Measurements from ENCODE around the gene FAP. TPM values are rescaled to one million over a fixed set of nuclear protein-coding genes. Genes with fewer than 3 reads are reported as not detected.

Gene FAP
- total and polyA plus RNA-seq, 2 of the 8 experiments (the other 6 are each of a cell fraction or from before 2014, with no cell fraction given): not detected

- no peak overlapping the region for H3K4ac ChIP-seq (replicated peaks; ENCODE audit: insufficient read length, low read depth, low read length)
- no peaks in the 10 kb centered on the region for H3K23me2 ChIP-seq (ENCODE audit: low read depth, low read length)
- ChIA-PET CTCF (ENCODE audit: partially characterized antibody) (interaction anchor here (1.1 to 3.3 kb wide), 5 partner anchors 11 to 53 kb away, joined by 3 to 16 read pairs (median 8); no protein-coding TSS in a partner anchor), POLR2A (ENCODE audit: partially characterized antibody) (no interaction called here)
- DNase-seq (ENCODE audit: low read depth in 1 of 2, low spot score in 2 of 2) (no peak), FAIRE-seq (no peak)
- no peak overlapping the region for H2AFZ ChIP-seq (ENCODE audit: low read length)
- no peaks in the 10 kb centered on the region for H4K20me1 ChIP-seq (replicated peaks in 1 of 2; ENCODE audit: control insufficient read depth in 1 of 2, insufficient read depth in 2 of 2, low read length in 2 of 2)
- no peak overlapping the region for H2BK5ac ChIP-seq (ENCODE audit: low read depth, low read length)
- no peak for TF ChIP-seq RAD21 (IDR thresholded peaks at IDR 0.05 in 1 of 2, conservative IDR thresholded peaks at IDR 0.05 in 1 of 2; ENCODE audit: low read depth in 2 of 2, low read length in 2 of 2)
- TF ChIP-seq BACH1 (IDR thresholded peaks at IDR 0.05; ENCODE audit: low read length): no peak
- no peak for TF ChIP-seq KDM1A (IDR thresholded peaks at IDR 0.05; ENCODE audit: borderline replicate concordance, low read length)
- no peak for TF ChIP-seq PHF8 (conservative IDR thresholded peaks at IDR 0.05; ENCODE audit: low read depth, low read length)
- no peak for TF ChIP-seq ATF2 (IDR thresholded peaks at IDR 0.05; ENCODE audit: low read length)
- H3K56ac ChIP-seq (replicated peaks; ENCODE audit: insufficient read length, low read depth, low read length): no peak overlapping the region
- no peak overlapping the region for H4K91ac ChIP-seq (replicated peaks; ENCODE audit: insufficient read length, low read length)
- no peak overlapping the region for H3K4me3 ChIP-seq (ENCODE audit: extremely low read depth in 1 of 4, insufficient read depth in 2 of 4, low read depth in 3 of 4, low read length in 4 of 4)
- no peak overlapping the region for H3K27ac ChIP-seq (ENCODE audit: low read depth, low read length)
- no peaks in the 10 kb centered on the region for H3K36me3 ChIP-seq (ENCODE audit: control insufficient read depth in 2 of 4, insufficient read depth in 4 of 4, low read length in 3 of 4)
- H3K18ac ChIP-seq (ENCODE audit: extremely low read depth, low read length): no peak overlapping the region
- H3K4me1 ChIP-seq (replicated peaks in 1 of 4; ENCODE audit: control insufficient read depth in 3 of 4, insufficient read depth in 4 of 4, low read length in 3 of 4): no peaks in the 10 kb centered on the region
- no peaks in the 10 kb centered on the region for H3K79me1 ChIP-seq (ENCODE audit: low read depth, low read length)
- H4K5ac ChIP-seq (ENCODE audit: insufficient read length, low read depth, low read length): no peak overlapping the region
- 87% methylated on average over 4 of the region's 4 CpGs; no CpG with 5 or more reads in 1 of the 2 experiments for WGBS, 2 experiments (ENCODE audit: extremely low coverage in 1 of 2, insufficient coverage in 1 of 2, insufficient read length in 1 of 2, insufficient replicate concordance in 2 of 2, low coverage in 1 of 2, low lambda C conversion rate in 2 of 2, missing lambda C conversion rate in 1 of 2)
- H4K8ac ChIP-seq (ENCODE audit: extremely low read depth, insufficient read depth, low read length): no peak overlapping the region
- H2BK12ac ChIP-seq (ENCODE audit: low read depth, low read length): no peak overlapping the region
- no peaks in the 10 kb centered on the region for H3K79me2 ChIP-seq (ENCODE audit: control insufficient read depth in 1 of 2, insufficient read depth in 2 of 2, low read length in 2 of 2)
- no peaks in the 10 kb centered on the region for H3K27me3 ChIP-seq (replicated peaks in 1 of 4; ENCODE audit: control insufficient read depth in 3 of 4, extremely low read depth in 1 of 4, insufficient read depth in 3 of 4, low read length in 3 of 4)
- H2AK5ac ChIP-seq (ENCODE audit: low read depth, low read length): no peak overlapping the region
- no peak overlapping the region for H2BK20ac ChIP-seq (ENCODE audit: low read length)
- H3K4me2 ChIP-seq (ENCODE audit: insufficient read depth in 1 of 2, low read depth in 2 of 2, low read length in 2 of 2): no peak overlapping the region
- H3K23ac ChIP-seq (ENCODE audit: insufficient read length): no peak overlapping the region
- no peak overlapping the region for H3K14ac ChIP-seq (ENCODE audit: insufficient read length)
- no peak overlapping the region for H2BK120ac ChIP-seq (replicated peaks; ENCODE audit: low read depth, low read length)
- H3K9ac ChIP-seq (replicated peaks in 1 of 4; ENCODE audit: extremely low read depth in 1 of 4, low read depth in 3 of 4, low read length in 3 of 4): no peak overlapping the region
- H3K9me3 ChIP-seq (ENCODE audit: insufficient read depth in 2 of 2, low read depth in 1 of 2, low read length in 1 of 2): no peaks in the 10 kb centered on the region
- H2BK15ac ChIP-seq (ENCODE audit: low read length): no peak overlapping the region
Measured at GRCh38 chr2:162166745-162167144, 76.5 kb downstream of the FAP start.

All from H1 (cell line).